GM12874 (cell line): ENCODE measurements around the gene ARHGAP9.

ENCODE experiments used
- TF ChIP-seq, protein P1 (sequence below): IDR thresholded peaks from 2 replicates; pipeline ENCODE4 v1.5.1; 2011; ENCODE audit warnings: low read depth, mild to moderate bottlenecking, control low read depth, low read length, moderate library complexity; ENCODE audit not compliant: insufficient read depth

Gene ARHGAP9

DNA sequence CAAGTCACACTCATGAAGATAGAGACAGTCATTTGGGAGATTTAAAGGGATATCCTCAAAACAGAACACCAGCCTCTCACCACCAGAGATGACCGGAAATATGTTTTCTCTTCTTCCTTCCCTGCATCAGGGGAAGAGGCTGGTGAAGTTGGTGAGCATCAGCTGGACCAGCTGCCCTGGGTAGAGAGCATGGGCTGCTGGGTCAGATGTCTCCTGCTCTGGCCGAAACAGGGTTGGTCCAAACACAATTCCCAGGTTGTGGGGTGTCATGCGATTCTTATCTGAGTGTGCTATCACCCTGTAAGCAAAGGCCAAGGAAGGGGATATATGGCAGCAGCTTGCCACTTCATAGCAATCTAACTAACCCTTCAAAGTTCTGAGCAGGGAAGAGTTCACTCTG is 7.3 kb downstream of the ARHGAP9 start:
- TF ChIP-seq, protein P1, sequence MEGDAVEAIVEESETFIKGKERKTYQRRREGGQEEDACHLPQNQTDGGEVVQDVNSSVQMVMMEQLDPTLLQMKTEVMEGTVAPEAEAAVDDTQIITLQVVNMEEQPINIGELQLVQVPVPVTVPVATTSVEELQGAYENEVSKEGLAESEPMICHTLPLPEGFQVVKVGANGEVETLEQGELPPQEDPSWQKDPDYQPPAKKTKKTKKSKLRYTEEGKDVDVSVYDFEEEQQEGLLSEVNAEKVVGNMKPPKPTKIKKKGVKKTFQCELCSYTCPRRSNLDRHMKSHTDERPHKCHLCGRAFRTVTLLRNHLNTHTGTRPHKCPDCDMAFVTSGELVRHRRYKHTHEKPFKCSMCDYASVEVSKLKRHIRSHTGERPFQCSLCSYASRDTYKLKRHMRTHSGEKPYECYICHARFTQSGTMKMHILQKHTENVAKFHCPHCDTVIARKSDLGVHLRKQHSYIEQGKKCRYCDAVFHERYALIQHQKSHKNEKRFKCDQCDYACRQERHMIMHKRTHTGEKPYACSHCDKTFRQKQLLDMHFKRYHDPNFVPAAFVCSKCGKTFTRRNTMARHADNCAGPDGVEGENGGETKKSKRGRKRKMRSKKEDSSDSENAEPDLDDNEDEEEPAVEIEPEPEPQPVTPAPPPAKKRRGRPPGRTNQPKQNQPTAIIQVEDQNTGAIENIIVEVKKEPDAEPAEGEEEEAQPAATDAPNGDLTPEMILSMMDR: no peak

DNA sequence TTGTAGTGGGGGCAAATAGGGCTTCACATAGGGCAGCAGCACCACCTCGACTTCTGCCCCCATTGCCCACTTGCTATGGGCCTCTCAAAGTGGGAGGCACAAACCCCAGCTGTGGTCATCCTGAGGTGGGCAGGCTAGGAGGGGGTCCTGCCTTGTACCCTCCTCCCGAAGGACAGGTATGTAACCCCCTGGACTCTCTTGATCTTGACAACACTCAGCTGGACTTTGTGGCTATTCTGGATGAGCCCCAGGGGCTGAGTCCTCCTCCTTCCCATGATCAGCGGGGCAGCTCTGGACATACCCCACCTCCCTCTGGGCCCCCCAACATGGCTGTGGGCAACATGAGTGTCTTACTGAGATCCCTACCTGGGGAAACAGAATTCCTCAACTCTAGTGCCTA is 8.0 kb downstream of the ARHGAP9 start:
- TF ChIP-seq, protein P1: no peak

DNA sequence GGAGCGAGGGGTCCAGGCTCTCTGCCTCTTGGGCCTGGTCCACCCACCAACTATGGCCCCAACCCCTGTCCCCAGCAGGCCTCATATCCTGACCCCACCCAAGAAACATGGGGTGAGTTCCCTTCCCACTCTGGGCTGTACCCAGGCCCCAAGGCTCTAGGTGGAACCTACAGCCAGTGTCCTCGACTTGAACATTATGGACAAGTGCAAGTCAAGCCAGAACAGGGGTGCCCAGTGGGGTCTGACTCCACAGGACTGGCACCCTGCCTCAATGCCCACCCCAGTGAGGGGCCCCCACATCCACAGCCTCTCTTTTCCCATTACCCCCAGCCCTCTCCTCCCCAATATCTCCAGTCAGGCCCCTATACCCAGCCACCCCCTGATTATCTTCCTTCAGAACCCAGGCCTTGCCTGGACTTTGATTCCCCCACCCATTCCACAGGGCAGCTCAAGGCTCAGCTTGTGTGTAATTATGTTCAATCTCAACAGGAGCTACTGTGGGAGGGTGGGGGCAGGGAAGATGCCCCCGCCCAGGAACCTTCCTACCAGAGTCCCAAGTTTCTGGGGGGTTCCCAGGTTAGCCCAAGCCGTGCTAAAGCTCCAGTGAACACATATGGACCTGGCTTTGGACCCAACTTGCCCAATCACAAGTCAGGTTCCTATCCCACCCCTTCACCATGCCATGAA is 8.6 kb downstream of the ARHGAP9 start:
- TF ChIP-seq, protein P1: no peak

DNA sequence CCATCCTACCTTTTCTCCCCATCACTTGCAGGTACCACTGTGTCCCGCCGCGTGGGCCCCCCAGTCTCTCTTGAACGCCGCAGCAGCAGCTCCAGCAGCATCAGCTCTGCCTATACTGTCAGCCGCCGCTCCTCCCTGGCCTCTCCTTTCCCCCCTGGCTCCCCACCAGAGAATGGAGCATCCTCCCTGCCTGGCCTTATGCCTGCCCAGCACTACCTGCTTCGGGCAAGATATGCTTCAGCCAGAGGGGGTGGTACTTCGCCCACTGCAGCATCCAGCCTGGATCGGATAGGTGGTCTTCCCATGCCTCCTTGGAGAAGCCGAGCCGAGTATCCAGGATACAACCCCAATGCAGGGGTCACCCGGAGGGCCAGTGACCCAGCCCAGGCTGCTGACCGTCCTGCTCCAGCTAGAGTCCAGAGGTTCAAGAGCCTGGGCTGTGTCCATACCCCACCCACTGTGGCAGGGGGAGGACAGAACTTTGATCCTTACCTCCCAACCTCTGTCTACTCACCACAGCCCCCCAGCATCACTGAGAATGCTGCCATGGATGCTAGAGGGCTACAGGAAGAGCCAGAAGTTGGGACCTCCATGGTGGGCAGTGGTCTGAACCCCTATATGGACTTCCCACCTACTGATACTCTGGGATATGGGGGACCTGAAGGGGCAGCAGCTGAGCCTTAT is 9.2 kb downstream of the ARHGAP9 start:
- TF ChIP-seq, protein P1: no peak

DNA sequence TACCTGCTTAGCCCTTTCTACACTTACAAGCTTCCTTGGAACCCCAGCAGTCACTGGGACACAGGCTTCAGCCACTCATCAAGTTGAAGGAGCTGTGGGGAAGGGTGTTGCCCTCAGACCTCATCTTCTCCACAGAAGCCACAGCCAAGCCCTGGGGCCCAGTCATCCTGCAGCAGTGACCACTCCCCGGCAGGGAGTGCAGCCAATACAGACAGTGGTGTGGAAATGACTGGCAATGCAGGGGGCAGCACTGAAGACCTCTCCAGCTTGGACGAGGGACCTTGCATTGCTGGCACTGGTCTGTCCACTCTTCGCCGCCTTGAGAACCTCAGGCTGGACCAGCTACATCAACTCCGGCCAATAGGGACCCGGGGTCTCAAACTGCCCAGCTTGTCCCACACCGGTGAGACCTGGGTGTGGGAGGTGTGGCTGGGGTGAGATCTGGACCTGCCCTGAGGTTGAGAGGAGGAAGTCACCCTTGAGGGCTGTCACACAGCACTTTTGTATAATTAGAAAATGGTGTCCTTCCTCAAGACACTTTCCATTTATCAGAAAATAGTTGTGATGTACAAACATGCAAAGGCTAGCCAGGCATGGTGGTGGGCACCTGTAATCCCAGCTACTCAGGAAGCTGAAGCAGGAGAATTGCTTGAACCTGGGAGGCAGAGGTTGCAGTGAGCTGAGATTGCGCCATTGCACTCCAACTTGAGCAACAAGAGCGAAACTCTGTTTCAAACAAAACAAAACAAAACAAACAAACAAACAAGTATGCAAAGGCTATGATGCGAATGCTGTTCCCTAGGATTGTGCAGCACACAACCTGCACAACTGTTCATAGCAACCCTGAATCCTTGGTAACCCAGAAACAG is 10.1 kb downstream of the ARHGAP9 start:
- TF ChIP-seq, protein P1: no peak

DNA sequence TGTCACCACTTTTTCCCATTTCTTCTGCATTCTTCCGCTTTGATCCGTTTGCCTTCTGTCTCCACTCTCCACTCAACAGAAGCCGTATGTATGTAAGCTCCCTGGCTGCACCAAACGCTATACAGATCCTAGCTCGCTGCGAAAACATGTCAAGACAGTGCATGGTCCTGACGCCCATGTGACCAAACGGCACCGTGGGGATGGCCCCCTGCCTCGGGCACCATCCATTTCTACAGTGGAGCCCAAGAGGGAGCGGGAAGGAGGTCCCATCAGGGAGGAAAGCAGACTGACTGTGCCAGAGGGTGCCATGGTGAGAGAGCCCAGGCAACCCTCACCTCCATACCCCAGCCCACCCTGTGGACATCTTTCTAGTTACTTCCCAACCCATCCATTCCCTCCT is 11.8 kb downstream of the ARHGAP9 start:
- TF ChIP-seq, protein P1: no peak

DNA sequence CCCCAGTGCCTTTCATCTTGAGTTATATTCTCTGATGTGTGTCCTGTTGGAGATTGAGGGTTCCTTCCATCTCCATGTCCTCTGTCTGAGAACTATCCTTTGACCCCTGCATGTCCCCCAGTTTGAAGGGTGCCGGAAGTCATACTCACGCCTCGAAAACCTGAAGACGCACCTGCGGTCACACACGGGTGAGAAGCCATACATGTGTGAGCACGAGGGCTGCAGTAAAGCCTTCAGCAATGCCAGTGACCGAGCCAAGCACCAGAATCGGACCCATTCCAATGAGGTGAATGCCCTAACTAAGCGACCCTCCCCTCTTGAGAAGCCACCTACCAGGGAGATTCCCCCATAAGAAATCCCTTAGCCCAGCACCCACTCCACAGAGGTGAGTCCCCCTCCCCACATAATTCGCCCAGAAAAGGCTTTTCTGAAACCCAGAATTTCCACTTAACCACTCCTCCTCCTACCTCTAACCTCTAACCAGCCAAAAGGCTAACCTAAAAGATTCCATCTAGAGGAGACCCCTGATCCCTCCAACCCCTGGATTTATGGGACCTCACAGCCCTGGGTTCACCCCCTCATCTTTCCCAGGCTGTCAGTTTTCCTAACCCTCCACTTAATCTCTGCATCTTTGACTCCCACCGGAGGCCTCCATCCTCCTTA is 12.3 kb downstream of the ARHGAP9 start:
- TF ChIP-seq, protein P1: no peak
